GM18511 (cell line): Measurements from ENCODE around the gene HEG1.

ENCODE experiments used
- ATAC-seq: cut with Tn5 transposase; IDR thresholded peaks from one replicate; pipeline ENCODE4 v1.9.1; 2021; ENCODE audit warnings: mild to moderate bottlenecking, moderate library complexity; ENCODE audit not compliant: unreplicated experiment

Gene HEG1

GRCh38 chr3:124924741-124925140, 131.1 kb downstream of the HEG1 start:
- no peak for ATAC-seq

GRCh38 chr3:124923833-124924232, 132.0 kb downstream of the HEG1 start:
- ATAC-seq, result no peak

GRCh38 chr3:124920718-124921117, 135.1 kb downstream of the HEG1 start:
- no peak for ATAC-seq

- ATAC-seq, result no peak
Measured at GRCh38 chr3:124919756-124920155, 136.0 kb downstream of the HEG1 start.

- ATAC-seq, result no peak
Measured at GRCh38 chr3:124918524-124918923, 137.3 kb downstream of the HEG1 start.

GRCh38 chr3:124916837-124917409, 138.9 kb downstream of the HEG1 start:
- ATAC-seq, result no peak
